Testis (tissue), 3 donors: ENCODE measurements around the gene KHDC4. TPM values are rescaled to one million over a fixed set of nuclear protein-coding genes. Genes with fewer than 3 reads are reported as not detected.
A peak's percentile ranks its signal among the peaks of the same experiment; 100 is the strongest.

Experiments
- DNase-seq: peaks from one replicate; pipeline ENCODE4 v3.0.0-alpha.2; 2019
- H3K27ac ChIP-seq, 2 donors: fragments of 200-600 bp; sonication (generic); one replicate each; pipeline ENCODE4 v1.5.1; 2019
- H3K27me3 ChIP-seq: fragments of 200-600 bp; sonication (generic); one replicate; pipeline ENCODE4 v1.5.1; 2019
- H3K36me3 ChIP-seq: fragments of 200-600 bp; sonication (generic); one replicate; pipeline ENCODE4 v1.5.1; 2017; ENCODE audit warnings: low read depth; ENCODE audit errors: missing control alignments
- H3K4me1 ChIP-seq: fragments of 200-600 bp; sonication (generic); one replicate; pipeline ENCODE4 v1.5.1; 2019
- H3K4me3 ChIP-seq, 2 donors: fragments of 200-600 bp; sonication (generic); one replicate each; pipeline ENCODE4 v1.5.1; 2017 to 2019
- H3K9me3 ChIP-seq: fragments of 200-600 bp; sonication (generic); one replicate; pipeline ENCODE4 v1.5.1; 2017
- POLR2A ChIP-seq: fragments of 450-650 bp; IDR thresholded peaks from one replicate; pipeline ENCODE4 v1.6.1; 2017; ENCODE audit warnings: antibody characterized with exemption, mild to moderate bottlenecking, moderate library complexity
- WGBS, 2 donors: methylation state at CpG; one replicate each; pipeline ENCODE4 v1.1.5; 2018; 5-methylcytosine and 5-hydroxymethylcytosine counted together
- intact Hi-C: fragments of 100-400 bp; cut with DNase I; formaldehyde crosslinking; loops from one replicate; pipeline ENCODE4 v1.15.1; 2023; ENCODE audit warnings: low total_unique reads
- polyA plus RNA-seq: library from polyadenylated mRNA; stranded (reverse); fragments of 350-450 nt; fragmentation: Illumina TruSeq; extraction: RNeasy Lipid Tissue Mini Kit (QIAGEN cat#74804); gene quantifications from one replicate; pipeline ENCODE4 v1.2.3, GENCODE V29; 2014; ENCODE audit warnings: low read depth, low replicate concordance; ENCODE audit not compliant: insufficient read depth
- total RNA-seq, 2 donors: library from RNA; depleted of rRNA; stranded (reverse); fragments of >200 nt; gene quantifications; one replicate each; pipeline ENCODE4 v1.2.3, GENCODE V29; 2016
- TF ChIP-seq, protein P1 (sequence below), 3 experiments: fragments of 450-650 bp in 2 of 3; fragments of 200-600 bp in 1 of 3; sonication (generic) in 1 of 3; IDR thresholded peaks; one replicate each; pipeline ENCODE4 v1.5.1; 2016 to 2019; ENCODE audit warnings: antibody characterized with exemption in 3 of 3, mild to moderate bottlenecking in 2 of 3, moderate library complexity in 1 of 3

Gene KHDC4
- total and polyA plus RNA-seq, 3 donors from 2014 or later, result 45.5 to 95.3 (median 84.5) TPM

DNA sequence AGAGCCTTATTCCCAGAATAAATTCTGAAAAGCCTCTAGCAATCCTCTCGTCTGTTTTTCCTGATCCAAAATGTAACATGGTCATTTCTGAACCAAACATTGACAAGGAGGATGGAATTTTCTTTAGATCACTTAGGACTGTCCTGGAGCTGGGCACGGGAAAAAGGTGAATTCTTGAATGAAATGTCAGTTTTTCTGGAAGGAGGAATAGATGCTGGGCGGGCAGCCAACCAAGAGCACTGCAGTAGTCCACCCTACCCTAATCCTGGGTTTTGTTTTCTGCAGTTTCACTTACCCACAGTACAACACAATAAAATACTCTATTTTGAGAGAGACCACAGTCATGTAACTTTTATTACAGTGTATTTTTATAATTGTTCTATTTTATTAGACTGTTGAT is 44.0 kb downstream of the KHDC4 start:
- H3K27me3 ChIP-seq, result no peaks in the 10 kb centered on the region
- DNase-seq, result no peak
- no peak for TF ChIP-seq POLR2A
- TF ChIP-seq, protein P1, sequence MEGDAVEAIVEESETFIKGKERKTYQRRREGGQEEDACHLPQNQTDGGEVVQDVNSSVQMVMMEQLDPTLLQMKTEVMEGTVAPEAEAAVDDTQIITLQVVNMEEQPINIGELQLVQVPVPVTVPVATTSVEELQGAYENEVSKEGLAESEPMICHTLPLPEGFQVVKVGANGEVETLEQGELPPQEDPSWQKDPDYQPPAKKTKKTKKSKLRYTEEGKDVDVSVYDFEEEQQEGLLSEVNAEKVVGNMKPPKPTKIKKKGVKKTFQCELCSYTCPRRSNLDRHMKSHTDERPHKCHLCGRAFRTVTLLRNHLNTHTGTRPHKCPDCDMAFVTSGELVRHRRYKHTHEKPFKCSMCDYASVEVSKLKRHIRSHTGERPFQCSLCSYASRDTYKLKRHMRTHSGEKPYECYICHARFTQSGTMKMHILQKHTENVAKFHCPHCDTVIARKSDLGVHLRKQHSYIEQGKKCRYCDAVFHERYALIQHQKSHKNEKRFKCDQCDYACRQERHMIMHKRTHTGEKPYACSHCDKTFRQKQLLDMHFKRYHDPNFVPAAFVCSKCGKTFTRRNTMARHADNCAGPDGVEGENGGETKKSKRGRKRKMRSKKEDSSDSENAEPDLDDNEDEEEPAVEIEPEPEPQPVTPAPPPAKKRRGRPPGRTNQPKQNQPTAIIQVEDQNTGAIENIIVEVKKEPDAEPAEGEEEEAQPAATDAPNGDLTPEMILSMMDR (IDR thresholded peaks at IDR 0.05), result no peak
- no peak overlapping the region for H3K4me3 ChIP-seq
- intact Hi-C loops, result no loop called here
- H3K36me3 ChIP-seq, result no peaks in the 10 kb centered on the region
- no peaks in the 10 kb centered on the region for H3K4me1 ChIP-seq
- no peak overlapping the region for H3K27ac ChIP-seq
- 54 to 60% methylated on average over 3 of the region's 3 CpGs for WGBS, 2 donors
- H3K9me3 ChIP-seq, result no peaks in the 10 kb centered on the region

DNA sequence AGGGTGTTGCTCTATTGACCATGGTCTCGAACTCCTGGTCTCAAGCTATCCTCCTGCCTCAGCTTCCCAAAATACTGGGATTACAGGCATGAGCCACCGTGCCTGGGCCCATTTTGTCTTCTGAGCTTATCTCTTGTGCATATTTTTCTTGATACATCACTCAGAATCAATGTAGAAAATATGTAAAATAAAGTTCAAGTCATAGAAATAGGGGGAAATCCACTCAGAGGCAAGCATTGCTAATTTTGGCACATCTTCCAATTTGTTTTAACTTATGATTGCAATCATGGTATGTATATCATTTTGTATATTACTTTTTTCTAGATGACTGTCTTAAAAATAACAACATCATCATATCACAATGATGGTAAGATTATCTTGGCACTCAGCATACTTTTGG is 44.6 kb downstream of the KHDC4 start:
- TF ChIP-seq POLR2A, result no peak
- TF ChIP-seq, protein P1 (IDR thresholded peaks at IDR 0.05), result no peak
- no peaks in the 10 kb centered on the region for H3K9me3 ChIP-seq
- no peak overlapping the region for H3K27ac ChIP-seq
- 71 to 78% methylated on average over 2 of the region's 2 CpGs for WGBS, 2 donors
- H3K4me3 ChIP-seq, result no peak overlapping the region
- H3K4me1 ChIP-seq, result peaks cover 2% of the 10 kb centered on the region
- no peak for DNase-seq
- H3K27me3 ChIP-seq, result no peaks in the 10 kb centered on the region
- H3K36me3 ChIP-seq, result no peaks in the 10 kb centered on the region
- intact Hi-C loops, result no loop called here

DNA sequence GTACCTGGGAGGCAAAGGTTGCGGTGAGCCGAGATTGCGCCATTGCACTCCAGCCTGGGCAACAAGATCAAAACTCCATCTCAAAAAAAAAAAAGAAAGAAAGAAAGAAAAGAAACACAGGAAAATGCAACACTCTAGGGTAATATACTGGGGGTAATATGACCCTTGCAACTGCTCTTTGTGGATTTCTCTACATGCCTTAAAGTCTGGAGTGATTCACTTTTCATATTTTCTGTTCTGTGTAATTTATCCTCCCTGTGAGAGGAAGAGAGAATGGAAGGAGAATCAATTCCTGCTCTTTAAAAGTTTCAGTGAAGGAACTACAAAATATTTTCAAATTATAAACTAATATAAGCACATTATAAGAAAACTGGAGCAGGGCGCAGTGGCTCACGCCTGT is 45.7 kb downstream of the KHDC4 start:
- TF ChIP-seq POLR2A, result no peak
- TF ChIP-seq, protein P1 (IDR thresholded peaks at IDR 0.05), result no peak
- H3K27me3 ChIP-seq, result no peaks in the 10 kb centered on the region
- H3K36me3 ChIP-seq, result no peaks in the 10 kb centered on the region
- no peak for DNase-seq
- H3K9me3 ChIP-seq, result no peaks in the 10 kb centered on the region
- H3K4me3 ChIP-seq, result no peak overlapping the region
- H3K27ac ChIP-seq, result no peak overlapping the region
- intact Hi-C loops, result no loop called here
- WGBS, 2 donors, result 88 to 97% methylated on average over 5 of the region's 5 CpGs
- peaks cover 12% of the 10 kb centered on the region for H3K4me1 ChIP-seq

DNA sequence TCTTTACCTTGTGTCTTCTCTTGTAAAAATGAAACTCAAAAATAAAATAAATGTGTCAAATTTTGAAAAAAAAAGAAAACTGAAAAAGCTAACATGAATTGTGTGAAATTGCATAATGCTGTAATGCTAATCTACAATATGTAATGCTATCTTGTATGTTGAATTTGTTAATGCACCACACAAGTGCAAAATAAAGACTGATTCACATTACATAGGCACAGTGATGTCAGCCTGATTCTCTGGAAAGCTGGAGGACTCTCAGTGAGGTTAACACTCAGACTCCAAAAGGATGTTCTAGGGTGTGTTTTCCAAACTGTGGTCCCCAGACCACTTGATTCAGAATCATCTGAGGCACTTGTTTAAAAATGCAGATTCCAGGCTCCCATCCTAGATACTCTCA is 49.2 kb downstream of the KHDC4 start:
- intact Hi-C loops, result no loop called here
- H3K4me3 ChIP-seq, result no peak overlapping the region
- H3K4me1 ChIP-seq, result peaks cover 13% of the 10 kb centered on the region
- no peaks in the 10 kb centered on the region for H3K27me3 ChIP-seq
- H3K36me3 ChIP-seq, result no peaks in the 10 kb centered on the region
- DNase-seq, result no peak
- no peaks in the 10 kb centered on the region for H3K9me3 ChIP-seq
- TF ChIP-seq, protein P1 (IDR thresholded peaks at IDR 0.05), result no peak
- TF ChIP-seq POLR2A, result no peak
- H3K27ac ChIP-seq, result peak overlapping the region in 1 of 2 donors; percentile 67
